D341Med (cell line): Measurements from ENCODE around the gene ST6GALNAC6.

Experiments used
- DNase-seq: peaks from one replicate; pipeline ENCODE4 v3.0.0; 2012; ENCODE audit warnings: low spot score

The ST6GALNAC6 gene

GRCh38 chr9:127916720-127917581 is 17.5 kb upstream of the ST6GALNAC6 start, which contains the start of gene ST6GALNAC4:
Gene ST6GALNAC4, minus strand, starts transcription at chr9:127917041. Its CDS starts 622 bp downstream, at chr9:127916419.
- peak; percentile 99 for DNase-seq

- DNase-seq = no peak
These were observed 16.7 kb upstream of the ST6GALNAC6 start for GRCh38 chr9:127915801-127916719.

- DNase-seq = no peak
These were observed 15.9 kb upstream of the ST6GALNAC6 start for GRCh38 chr9:127915325-127915752.

GRCh38 chr9:127913682-127914081 is 14.3 kb upstream of the ST6GALNAC6 start:
- no peak for DNase-seq

- no peak for DNase-seq
These were observed 13.5 kb upstream of the ST6GALNAC6 start for GRCh38 chr9:127912882-127913281.

GRCh38 chr9:127912296-127912695 is 12.9 kb upstream of the ST6GALNAC6 start:
- no peak for DNase-seq

GRCh38 chr9:127910613-127911205 is 11.3 kb upstream of the ST6GALNAC6 start:
- DNase-seq = peak; percentile 73

- DNase-seq = no peak
These were observed 10.5 kb upstream of the ST6GALNAC6 start for GRCh38 chr9:127909839-127910273.

- no peak for DNase-seq
These were observed 9.2 kb upstream of the ST6GALNAC6 start for GRCh38 chr9:127908660-127908926.

GRCh38 chr9:127907867-127908659 is 8.7 kb upstream of the ST6GALNAC6 start:
- no peak for DNase-seq

- DNase-seq = no peak
These were observed 6.4 kb upstream of the ST6GALNAC6 start for GRCh38 chr9:127905788-127906191.

GRCh38 chr9:127905004-127905728 is 5.8 kb upstream of the ST6GALNAC6 start:
- no peak for DNase-seq

GRCh38 chr9:127904561-127905003 is 5.2 kb upstream of the ST6GALNAC6 start:
- no peak for DNase-seq

- no peak for DNase-seq
These were observed 4.4 kb upstream of the ST6GALNAC6 start for GRCh38 chr9:127903557-127904475.

- DNase-seq = peak; percentile 66
These were observed 823 bp downstream of the ST6GALNAC6 start for GRCh38 chr9:127898433-127899127.

GRCh38 chr9:127897193-127897692 is 2.2 kb downstream of the ST6GALNAC6 start:
- peak; percentile 89 for DNase-seq

- no peak for DNase-seq
These were observed 2.8 kb downstream of the ST6GALNAC6 start for GRCh38 chr9:127896395-127897192.

- no peak for DNase-seq
These were observed 3.6 kb downstream of the ST6GALNAC6 start for GRCh38 chr9:127895811-127896210.
